ENCODE measurements around the gene MESP2. TPM values are rescaled to one million over a fixed set of nuclear protein-coding genes. Genes with fewer than 3 reads are reported as not detected.

MESP2 gene
- total and polyA plus RNA-seq, 2 of the 8 experiments (the other 6 are each of a cell fraction or from before 2014, with no cell fraction given), result 0.35 to 0.80 TPM

GRCh38 chr15:89806559-89807550 is 30.7 kb downstream of the MESP2 start:
- Histone ChIP-seq H3K79me1 (ENCODE audit: low read depth, low read length) (no peaks in the 10 kb centered on the region), H3K4me2 (ENCODE audit: insufficient read depth in 1 of 2, low read depth in 2 of 2, low read length in 2 of 2) (no peak overlapping the region), H4K8ac (ENCODE audit: extremely low read depth, insufficient read depth, low read length) (peak overlapping the region; percentile 42; the same call in 1 of the 2 replicates), H3K27ac (ENCODE audit: low read depth, low read length) (no peak overlapping the region), H3K14ac (ENCODE audit: insufficient read length) (no peak overlapping the region), H3K27me3 (replicated peaks in 1 of 4; ENCODE audit: control insufficient read depth in 3 of 4, extremely low read depth in 1 of 4, insufficient read depth in 3 of 4, low read length in 3 of 4) (no peaks in the 10 kb centered on the region), H3K9me3 (ENCODE audit: insufficient read depth in 2 of 2, low read depth in 1 of 2, low read length in 1 of 2) (no peaks in the 10 kb centered on the region), H2BK20ac (ENCODE audit: low read length) (0 out of 2 replicates have a peak overlapping the region, but pooled peaks have one; percentile 48), H3K18ac (ENCODE audit: extremely low read depth, low read length) (no peak overlapping the region; the same call in 1 of the 2 replicates), H2AFZ (ENCODE audit: low read length) (no peak overlapping the region), H3K56ac (replicated peaks; ENCODE audit: insufficient read length, low read depth, low read length) (no peak overlapping the region), H3K36me3 (ENCODE audit: control insufficient read depth in 2 of 4, insufficient read depth in 4 of 4, low read length in 3 of 4) (no peaks in the 10 kb centered on the region), H3K4ac (replicated peaks; ENCODE audit: insufficient read length, low read depth, low read length) (no peak overlapping the region), H3K23ac (ENCODE audit: insufficient read length) (no peak overlapping the region), H2BK120ac (replicated peaks; ENCODE audit: low read depth, low read length) (no peak overlapping the region), H3K9ac (replicated peaks in 1 of 4; ENCODE audit: extremely low read depth in 1 of 4, low read depth in 3 of 4, low read length in 3 of 4) (no peak overlapping the region), H4K5ac (ENCODE audit: insufficient read length, low read depth, low read length) (no peak overlapping the region), H3K23me2 (ENCODE audit: low read depth, low read length) (no peaks in the 10 kb centered on the region), H4K91ac (replicated peaks; ENCODE audit: insufficient read length, low read length) (no peak overlapping the region), H3K4me3 (ENCODE audit: extremely low read depth in 1 of 4, insufficient read depth in 2 of 4, low read depth in 3 of 4, low read length in 4 of 4) (no peak overlapping the region), H2AK5ac (ENCODE audit: low read depth, low read length) (no peak overlapping the region), H2BK15ac (ENCODE audit: low read length) (no peak overlapping the region), H2BK5ac (ENCODE audit: low read depth, low read length) (0 out of 2 replicates have a peak overlapping the region, but pooled peaks have one; percentile 71), H3K4me1 (replicated peaks in 1 of 4; ENCODE audit: control insufficient read depth in 3 of 4, insufficient read depth in 4 of 4, low read length in 3 of 4) (peaks cover 0 to 13% (median 1%) of the 10 kb centered on the region in 4 experiments; a peak in 4 of 7 replicates), H2BK12ac (ENCODE audit: low read depth, low read length) (no peak overlapping the region), H4K20me1 (replicated peaks in 1 of 2; ENCODE audit: control insufficient read depth in 1 of 2, insufficient read depth in 2 of 2, low read length in 2 of 2) (no peaks in the 10 kb centered on the region), H3K79me2 (ENCODE audit: control insufficient read depth in 1 of 2, insufficient read depth in 2 of 2, low read length in 2 of 2) (no peaks in the 10 kb centered on the region)
- no peak for DNase-seq (ENCODE audit: low read depth in 1 of 2, low spot score in 2 of 2)
- CTCF ChIA-PET (ENCODE audit: partially characterized antibody), result interaction anchor here (0.9 to 2.8 kb wide), 6 partner anchors 9 to 81 kb away, joined by 3 to 11 read pairs (median 4); no protein-coding TSS in a partner anchor
- WGBS, 2 experiments (ENCODE audit: extremely low coverage in 1 of 2, insufficient coverage in 1 of 2, insufficient read length in 1 of 2, insufficient replicate concordance in 2 of 2, low coverage in 1 of 2, low lambda C conversion rate in 2 of 2, missing lambda C conversion rate in 1 of 2), result 88% methylated on average over 19 of the region's 22 CpGs; no CpG with 5 or more reads in 1 of the 2 experiments
- no peak for TF ChIP-seq TAF7 (optimal IDR thresholded peaks at IDR 0.05; ENCODE audit: borderline replicate concordance, low read depth, low read length)
- no peak for TF ChIP-seq MAFK (IDR thresholded peaks at IDR 0.05; ENCODE audit: low read depth, low read length)
- TF ChIP-seq CTCF (IDR thresholded peaks at IDR 0.05; ENCODE audit: control extremely low read depth in 1 of 3, insufficient read depth in 1 of 3, low read depth in 1 of 3, low read length in 3 of 3), result no peak
- POLR2A ChIA-PET (ENCODE audit: partially characterized antibody), result interaction anchor here (1.4 kb wide), 1 partner anchor 23 kb away, joined by 4 read pairs; no protein-coding TSS in a partner anchor
- no peak for FAIRE-seq
